Esophagus muscularis mucosa (tissue), 3 donors: ENCODE data around the gene GPR137B.

ENCODE experiments used
- POLR2A ChIP-seq: fragments of 450-650 bp; IDR thresholded peaks from one replicate; pipeline ENCODE4 v1.6.1; 2017; ENCODE audit warnings: antibody characterized with exemption, moderate library complexity, mild to moderate bottlenecking, low read depth
- POLR2AphosphoS5 ChIP-seq, 2 donors: sonication (generic); formaldehyde crosslinking; IDR thresholded peaks; one replicate each; pipeline ENCODE4 v1.6.1; 2017; ENCODE audit warnings: antibody characterized with exemption in 2 of 2
- TF ChIP-seq, protein P1 (sequence below), 3 experiments: fragments of 200-600 bp in 2 of 3; fragments of 450-650 bp in 1 of 3; sonication (generic) in 2 of 3; IDR thresholded peaks; one replicate each; pipeline ENCODE4 v1.5.1; 2017 to 2019; ENCODE audit warnings: antibody characterized with exemption in 3 of 3, mild to moderate bottlenecking in 2 of 3, moderate library complexity in 1 of 3

DNA sequence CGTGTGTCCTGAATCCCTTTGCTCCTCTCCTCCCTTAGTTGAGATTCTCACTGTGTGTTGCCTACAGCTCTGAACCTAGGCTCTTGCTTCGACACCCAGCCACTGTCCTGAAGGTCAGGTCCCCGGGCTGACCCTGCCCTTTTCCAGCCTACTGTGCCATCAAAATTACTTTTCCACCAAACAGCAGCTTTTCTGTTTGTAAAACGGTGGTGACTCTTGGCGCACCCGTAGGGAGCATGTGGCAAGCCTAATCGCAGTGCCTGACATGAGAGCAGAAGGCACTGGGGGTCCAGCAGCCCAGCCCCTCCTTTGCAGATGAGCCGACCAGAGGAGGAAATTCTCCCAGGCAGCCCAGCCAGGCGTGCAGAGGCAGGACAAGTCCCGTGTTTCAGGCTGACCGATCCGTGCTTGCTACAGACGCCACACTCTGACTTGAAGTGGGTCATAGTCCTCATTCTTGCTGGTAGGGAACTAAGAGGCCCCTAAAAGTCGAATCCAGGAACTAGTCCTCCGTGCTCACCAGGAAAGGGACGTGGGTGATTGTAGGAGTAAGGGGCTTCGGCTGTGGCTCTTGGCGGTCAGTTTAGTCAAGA, 6.8 kb downstream of the GPR137B start:
- TF ChIP-seq, protein P1, sequence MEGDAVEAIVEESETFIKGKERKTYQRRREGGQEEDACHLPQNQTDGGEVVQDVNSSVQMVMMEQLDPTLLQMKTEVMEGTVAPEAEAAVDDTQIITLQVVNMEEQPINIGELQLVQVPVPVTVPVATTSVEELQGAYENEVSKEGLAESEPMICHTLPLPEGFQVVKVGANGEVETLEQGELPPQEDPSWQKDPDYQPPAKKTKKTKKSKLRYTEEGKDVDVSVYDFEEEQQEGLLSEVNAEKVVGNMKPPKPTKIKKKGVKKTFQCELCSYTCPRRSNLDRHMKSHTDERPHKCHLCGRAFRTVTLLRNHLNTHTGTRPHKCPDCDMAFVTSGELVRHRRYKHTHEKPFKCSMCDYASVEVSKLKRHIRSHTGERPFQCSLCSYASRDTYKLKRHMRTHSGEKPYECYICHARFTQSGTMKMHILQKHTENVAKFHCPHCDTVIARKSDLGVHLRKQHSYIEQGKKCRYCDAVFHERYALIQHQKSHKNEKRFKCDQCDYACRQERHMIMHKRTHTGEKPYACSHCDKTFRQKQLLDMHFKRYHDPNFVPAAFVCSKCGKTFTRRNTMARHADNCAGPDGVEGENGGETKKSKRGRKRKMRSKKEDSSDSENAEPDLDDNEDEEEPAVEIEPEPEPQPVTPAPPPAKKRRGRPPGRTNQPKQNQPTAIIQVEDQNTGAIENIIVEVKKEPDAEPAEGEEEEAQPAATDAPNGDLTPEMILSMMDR (IDR thresholded peaks at IDR 0.05): no peak
- TF ChIP-seq POLR2A: no peak
- TF ChIP-seq POLR2AphosphoS5 (IDR thresholded peaks at IDR 0.05): no peak
